Trophoblast cell (in vitro differentiated cells and primary cell): Measurements from ENCODE around the gene RBPJL.

ENCODE experiments used
- DNase-seq, 2 donors: peaks; one replicate each; pipeline ENCODE4 v3.0.0-alpha.2; 2016
- H2AFZ ChIP-seq: 2 replicates; pipeline ENCODE4 v1.6.1; 2013; ENCODE audit warnings: low read length, moderate library complexity, mild to moderate bottlenecking; ENCODE audit not compliant: insufficient read depth, poor library complexity
- H2AK5ac ChIP-seq: 2 replicates; pipeline ENCODE4 v1.6.1; 2013; ENCODE audit warnings: mild to moderate bottlenecking, low read length
- H2BK120ac ChIP-seq: 2 replicates; pipeline ENCODE4 v1.6.1; 2013; ENCODE audit warnings: low read length, mild to moderate bottlenecking, moderate library complexity; ENCODE audit not compliant: insufficient read depth, poor library complexity
- H2BK12ac ChIP-seq: 2 replicates; pipeline ENCODE4 v1.6.1; 2013; ENCODE audit warnings: mild to moderate bottlenecking, low read length, moderate library complexity
- H2BK5ac ChIP-seq: 2 replicates; pipeline ENCODE4 v1.6.1; 2013; ENCODE audit warnings: low read length, low read depth, moderate library complexity, mild to moderate bottlenecking; ENCODE audit not compliant: poor library complexity
- H3K14ac ChIP-seq: 2 replicates; pipeline ENCODE4 v1.6.1; 2013; ENCODE audit warnings: mild to moderate bottlenecking, low read length
- H3K18ac ChIP-seq: 2 replicates; pipeline ENCODE4 v1.6.1; 2013; ENCODE audit warnings: mild to moderate bottlenecking, low read length
- H3K23ac ChIP-seq: 2 replicates; pipeline ENCODE4 v1.6.1; 2013; ENCODE audit warnings: low read length
- H3K27ac ChIP-seq: 2 replicates; pipeline ENCODE4 v1.5.1; 2013; ENCODE audit warnings: low read depth, mild to moderate bottlenecking, inconsistent platforms, low read length, moderate library complexity
- H3K27me3 ChIP-seq: 2 replicates; pipeline ENCODE4 v1.6.1; 2013; ENCODE audit warnings: inconsistent platforms, mild to moderate bottlenecking, low read length, moderate library complexity; ENCODE audit not compliant: insufficient read depth
- H3K36me3 ChIP-seq, 2 experiments: 1 replicate in 1 of 2; 2 replicates in 1 of 2; pipeline ENCODE4 v1.6.1; 2013; ENCODE audit warnings: low read length in 2 of 2, mild to moderate bottlenecking in 2 of 2, moderate library complexity in 1 of 2; ENCODE audit not compliant: insufficient read depth in 2 of 2, control insufficient read depth in 1 of 2
- H3K4ac ChIP-seq: 2 replicates; pipeline ENCODE4 v1.6.1; 2013; ENCODE audit warnings: low read depth, mild to moderate bottlenecking, low read length, moderate library complexity
- H3K4me1 ChIP-seq, 2 experiments: 1 replicate in 1 of 2; 2 replicates in 1 of 2; pipeline ENCODE4 v1.6.1; 2013; ENCODE audit warnings: low read length in 2 of 2, mild to moderate bottlenecking in 2 of 2, moderate library complexity in 1 of 2; ENCODE audit not compliant: insufficient read depth in 2 of 2, control insufficient read depth in 1 of 2
- H3K4me2 ChIP-seq: 2 replicates; pipeline ENCODE4 v1.6.1; 2013; ENCODE audit warnings: inconsistent platforms, mild to moderate bottlenecking, low read length, moderate library complexity
- H3K4me3 ChIP-seq: 2 replicates; pipeline ENCODE4 v1.5.1; 2013; ENCODE audit warnings: mild to moderate bottlenecking, low read depth, low read length, inconsistent platforms
- H3K79me1 ChIP-seq: one replicate; pipeline ENCODE4 v1.6.1; 2013; ENCODE audit warnings: low read length
- H3K79me2 ChIP-seq: 2 replicates; pipeline ENCODE4 v1.6.1; 2013; ENCODE audit warnings: low read length, mild to moderate bottlenecking; ENCODE audit not compliant: control insufficient read depth, insufficient read depth, poor library complexity
- H3K9ac ChIP-seq: 2 replicates; pipeline ENCODE4 v1.6.1; 2013; ENCODE audit warnings: mild to moderate bottlenecking, low read length
- H3K9me3 ChIP-seq: 2 replicates; pipeline ENCODE4 v1.6.1; 2013; ENCODE audit warnings: low read depth, mild to moderate bottlenecking, control low read depth, inconsistent platforms, low read length; ENCODE audit not compliant: insufficient read depth
- H4K12ac ChIP-seq: 2 replicates; pipeline ENCODE4 v1.6.1; 2013; ENCODE audit warnings: low read depth, mild to moderate bottlenecking, low read length, moderate library complexity
- H4K8ac ChIP-seq: 2 replicates; pipeline ENCODE4 v1.6.1; 2013; ENCODE audit warnings: low read depth, mild to moderate bottlenecking, low read length, moderate library complexity
- H4K91ac ChIP-seq: one replicate; pipeline ENCODE4 v1.6.1; 2013; ENCODE audit warnings: low read depth, mild to moderate bottlenecking, low read length, moderate library complexity
- WGBS: extraction: QIAGEN DNeasy Blood & Tissue Kit; methylation state at CpG from one replicate; pipeline ENCODE4 v1.1.7; 2013; ENCODE audit warnings: missing lambda C conversion rate; ENCODE audit not compliant: insufficient read length, insufficient coverage; ENCODE audit errors: extremely low coverage; 5-methylcytosine and 5-hydroxymethylcytosine counted together

The RBPJL gene

GRCh38 chr20:45309075-45309474 lies 2.4 kb downstream of the RBPJL start:
- Histone ChIP-seq H2AFZ (no peak overlapping the region), H3K23ac (no peak overlapping the region), H2BK12ac (no peak overlapping the region), H3K9me3 (peaks cover 2% of the 10 kb centered on the region), H2BK120ac (no peak overlapping the region), H2BK5ac (no peak overlapping the region), H2AK5ac (no peak overlapping the region), H3K4ac (no peak overlapping the region), H3K27me3 (no peaks in the 10 kb centered on the region), H3K79me2 (no peaks in the 10 kb centered on the region), H4K8ac (no peak overlapping the region), H3K18ac (no peak overlapping the region), H3K79me1 (no peaks in the 10 kb centered on the region), H3K9ac (no peak overlapping the region), H3K36me3 (no peaks in the 10 kb centered on the region), H3K14ac (no peak overlapping the region), H3K4me3 (no peak overlapping the region), H3K27ac (no peak overlapping the region), H4K12ac (no peak overlapping the region), H3K4me2 (no peak overlapping the region), H4K91ac (no peak overlapping the region), H3K4me1 (peaks cover 0 to 11% of the 10 kb centered on the region in 2 experiments)
- no CpG with 5 or more reads among the region's 3 CpGs for WGBS
- DNase-seq: no peak

- no peak overlapping the region for H4K91ac ChIP-seq
- H3K4me3 ChIP-seq: no peak overlapping the region
- H3K9ac ChIP-seq: no peak overlapping the region
- H2BK12ac ChIP-seq: no peak overlapping the region
- DNase-seq: peak; percentile 48 to 79
- no peak overlapping the region for H2BK120ac ChIP-seq
- H3K9me3 ChIP-seq: no peaks in the 10 kb centered on the region
- no peaks in the 10 kb centered on the region for H3K79me1 ChIP-seq
- H2AFZ ChIP-seq: no peak overlapping the region
- no peak overlapping the region for H4K8ac ChIP-seq
- H3K4ac ChIP-seq: no peak overlapping the region
- H3K36me3 ChIP-seq: no peaks in the 10 kb centered on the region
- no peak overlapping the region for H3K14ac ChIP-seq
- no CpG with 5 or more reads among the region's 45 CpGs for WGBS
- no peak overlapping the region for H3K27ac ChIP-seq
- H3K27me3 ChIP-seq: no peaks in the 10 kb centered on the region
- no peaks in the 10 kb centered on the region for H3K79me2 ChIP-seq
- H3K18ac ChIP-seq: no peak overlapping the region
- no peak overlapping the region for H2AK5ac ChIP-seq
- H2BK5ac ChIP-seq: no peak overlapping the region
- no peak overlapping the region for H4K12ac ChIP-seq
- H3K4me2 ChIP-seq: peak overlapping the region; percentile 26
- peaks cover 0 to 9% of the 10 kb centered on the region in 2 experiments for H3K4me1 ChIP-seq
- no peak overlapping the region for H3K23ac ChIP-seq
Measured at GRCh38 chr20:45311589-45312211, 5.1 kb downstream of the RBPJL start.

GRCh38 chr20:45312241-45312640 lies 5.6 kb downstream of the RBPJL start:
- no peaks in the 10 kb centered on the region for H3K27me3 ChIP-seq
- no peaks in the 10 kb centered on the region for H3K36me3 ChIP-seq
- no peak overlapping the region for H2BK120ac ChIP-seq
- no peak overlapping the region for H2AK5ac ChIP-seq
- H2BK12ac ChIP-seq: no peak overlapping the region
- DNase-seq: no peak
- no CpG with 5 or more reads among the region's 21 CpGs for WGBS
- no peaks in the 10 kb centered on the region for H3K9me3 ChIP-seq
- no peak overlapping the region for H4K91ac ChIP-seq
- H3K79me2 ChIP-seq: no peaks in the 10 kb centered on the region
- H2AFZ ChIP-seq: no peak overlapping the region
- H3K79me1 ChIP-seq: no peaks in the 10 kb centered on the region
- no peak overlapping the region for H3K9ac ChIP-seq
- no peak overlapping the region for H3K18ac ChIP-seq
- no peak overlapping the region for H2BK5ac ChIP-seq
- H3K4me3 ChIP-seq: no peak overlapping the region
- peak overlapping the region; percentile 33 for H3K4me2 ChIP-seq
- H3K27ac ChIP-seq: no peak overlapping the region
- H4K8ac ChIP-seq: no peak overlapping the region
- no peak overlapping the region for H4K12ac ChIP-seq
- H3K14ac ChIP-seq: no peak overlapping the region
- peaks cover 0 to 9% of the 10 kb centered on the region in 2 experiments for H3K4me1 ChIP-seq
- no peak overlapping the region for H3K23ac ChIP-seq
- no peak overlapping the region for H3K4ac ChIP-seq

- no peak overlapping the region for H3K27ac ChIP-seq
- H3K14ac ChIP-seq: no peak overlapping the region
- H3K18ac ChIP-seq: no peak overlapping the region
- WGBS: no CpG with 5 or more reads among the region's 8 CpGs
- no peak overlapping the region for H2AK5ac ChIP-seq
- H3K4me1 ChIP-seq: peaks cover 0 to 9% of the 10 kb centered on the region in 2 experiments
- no peak overlapping the region for H3K9ac ChIP-seq
- no peaks in the 10 kb centered on the region for H3K79me2 ChIP-seq
- no peak overlapping the region for H2BK5ac ChIP-seq
- H2BK120ac ChIP-seq: no peak overlapping the region
- H3K4me2 ChIP-seq: no peak overlapping the region
- H4K8ac ChIP-seq: no peak overlapping the region
- H4K91ac ChIP-seq: no peak overlapping the region
- no peak overlapping the region for H3K4ac ChIP-seq
- H2BK12ac ChIP-seq: no peak overlapping the region
- H3K23ac ChIP-seq: no peak overlapping the region
- H3K36me3 ChIP-seq: no peaks in the 10 kb centered on the region
- no peak for DNase-seq
- H3K79me1 ChIP-seq: no peaks in the 10 kb centered on the region
- H3K4me3 ChIP-seq: peak overlapping the region; percentile 14
- no peaks in the 10 kb centered on the region for H3K9me3 ChIP-seq
- no peak overlapping the region for H4K12ac ChIP-seq
- H3K27me3 ChIP-seq: no peaks in the 10 kb centered on the region
- H2AFZ ChIP-seq: no peak overlapping the region
Measured at GRCh38 chr20:45313065-45313695, 6.5 kb downstream of the RBPJL start.
